HepG2 (cell line): Measurements from ENCODE around the gene P2RY6. TPM values are rescaled to one million over a fixed set of nuclear protein-coding genes. Genes with fewer than 3 reads are reported as not detected.

ENCODE experiments used
- FOXK1 ChIP-seq: sonication (generic); formaldehyde crosslinking; IDR thresholded peaks from 2 replicates; pipeline ENCODE4 v1.4.0; 2020; ENCODE audit warnings: low read depth, missing genetic modification reagents, borderline replicate concordance
- GATAD1 ChIP-seq: IDR thresholded peaks from 2 replicates; pipeline ENCODE4 v1.6.1; 2016; ENCODE audit warnings: missing genetic modification reagents, missing compliant biosample characterization
- HES4 ChIP-seq: sonication (generic); formaldehyde crosslinking; IDR thresholded peaks from 2 replicates; pipeline ENCODE4 v1.9.0; 2021; ENCODE audit warnings: mild to moderate bottlenecking, missing genetic modification reagents, borderline replicate concordance
- HOXA5 ChIP-seq: sonication (generic); formaldehyde crosslinking; IDR thresholded peaks from 2 replicates; pipeline ENCODE4 v1.4.0; 2020; ENCODE audit warnings: missing genetic modification reagents
- IKZF1 ChIP-seq: fragments of 450-650 bp; IDR thresholded peaks from 2 replicates; pipeline ENCODE4 v1.7.1; 2016
- KAT2B ChIP-seq: fragments of 150-350 bp; IDR thresholded peaks from 2 replicates; pipeline ENCODE4 v1.6.1; 2014; ENCODE audit warnings: low read depth, low read length, borderline replicate concordance
- PCBP2 ChIP-seq: fragments of 200-400 bp; formaldehyde crosslinking; optimal IDR thresholded peaks from 2 replicates; pipeline ENCODE3; 2018; ENCODE audit warnings: low read length, low read depth; ENCODE audit not compliant: poor library complexity, severe bottlenecking
- RARA ChIP-seq: IDR thresholded peaks from 2 replicates; pipeline ENCODE4 v1.6.1; 2016; ENCODE audit warnings: missing genetic modification reagents, missing compliant biosample characterization
- SALL1 ChIP-seq: sonication (generic); formaldehyde crosslinking; IDR thresholded peaks from 2 replicates; pipeline ENCODE4 v1.8.0; 2022; ENCODE audit warnings: mild to moderate bottlenecking, missing genetic modification reagents
- SP140L ChIP-seq: sonication (generic); formaldehyde crosslinking; IDR thresholded peaks from 2 replicates; pipeline ENCODE4 v1.4.0; 2020; ENCODE audit warnings: missing genetic modification reagents, borderline replicate concordance
- SP2 ChIP-seq: sonication (generic); formaldehyde crosslinking; IDR thresholded peaks from 2 replicates; pipeline ENCODE4 v1.5.1; 2020; ENCODE audit warnings: mild to moderate bottlenecking, missing genetic modification reagents
- SRF ChIP-seq: IDR thresholded peaks from 2 replicates; pipeline ENCODE4 v1.6.1; 2011; ENCODE audit warnings: mild to moderate bottlenecking, low read depth, low read length, moderate library complexity
- TERF1 ChIP-seq: sonication (generic); formaldehyde crosslinking; IDR thresholded peaks from 2 replicates; pipeline ENCODE4 v1.8.0; 2022; ENCODE audit warnings: mild to moderate bottlenecking, missing genetic modification reagents, moderate library complexity
- TFDP1 ChIP-seq: IDR thresholded peaks from 2 replicates; pipeline ENCODE4 v1.6.1; 2016; ENCODE audit warnings: missing compliant biosample characterization, missing genetic modification reagents, borderline replicate concordance
- U2AF2 ChIP-seq: fragments of 200-400 bp; formaldehyde crosslinking; IDR thresholded peaks from 2 replicates; pipeline ENCODE4 v1.6.1; 2017; ENCODE audit warnings: low read depth, mild to moderate bottlenecking, low read length
- ZFP36 ChIP-seq: fragments of 150-350 bp; IDR thresholded peaks from 2 replicates; pipeline ENCODE4 v1.6.1; 2018; ENCODE audit warnings: borderline replicate concordance, low read length, low read depth; ENCODE audit not compliant: partially characterized antibody
- ZHX2 ChIP-seq, 2 experiments: sonication (generic) in 1 of 2; formaldehyde crosslinking in 1 of 2; IDR thresholded peaks; 2 replicates each; pipeline versions ENCODE4 v1.6.1 to v1.9.0; 2014 to 2022; ENCODE audit warnings: antibody characterized with exemption in 1 of 2, borderline replicate concordance in 1 of 2, inconsistent platforms in 1 of 2, low read depth in 1 of 2, missing genetic modification reagents in 1 of 2
- ZNF180 ChIP-seq: sonication (generic); formaldehyde crosslinking; IDR thresholded peaks from 2 replicates; pipeline ENCODE4 v1.4.0; 2020; ENCODE audit warnings: low read depth, missing genetic modification reagents, borderline replicate concordance
- ZNF333 ChIP-seq: sonication (generic); formaldehyde crosslinking; IDR thresholded peaks from 2 replicates; pipeline ENCODE4 v1.4.0; 2020; ENCODE audit warnings: mild to moderate bottlenecking, missing genetic modification reagents, borderline replicate concordance
- ZNF678 ChIP-seq: sonication (generic); formaldehyde crosslinking; IDR thresholded peaks from 2 replicates; pipeline ENCODE4 v1.4.0; 2020; ENCODE audit warnings: mild to moderate bottlenecking, missing genetic modification reagents
- polyA plus RNA-seq, 8 experiments: library from polyadenylated mRNA; depleted of rRNA in 3 of 8; stranded (reverse) in 7 of 8; unstranded in 1 of 8; fragments of >200 nt; fragmentation: Illumina TruSeq in 4 of 8; extraction: Trizol in 4 of 8; gene quantifications; 2 replicates each; pipeline versions ENCODE4 v1.2.1 to v1.2.3, GENCODE V29; 2011 to 2016; ENCODE audit warnings: low read depth in 4 of 8, missing spikeins in 1 of 8, mixed read lengths in 1 of 8; ENCODE audit not compliant: insufficient read depth in 1 of 8
- total RNA-seq, 5 experiments: library from RNA; depleted of rRNA; stranded (reverse); fragments of >200 nt; fragmentation: Illumina TruSeq; extraction: Trizol; gene quantifications; 2 replicates each; pipeline ENCODE4 v1.2.3, GENCODE V29; 2016; ENCODE audit warnings: low read depth in 1 of 5

The P2RY6 gene
- total and polyA plus RNA-seq, 2 of the 13 experiments (the other 11 are each of a cell fraction or from before 2014, with no cell fraction given), result 0.09 to 0.29 TPM

- TF ChIP-seq ZNF180 (CRISPR knock-in tag), result no peak
- no peak for TF ChIP-seq IKZF1
- TF ChIP-seq ZHX2 (IDR thresholded peaks at IDR 0.05; ENCODE audit: low read depth), result no peak
- 0 out of 2 replicates have a peak, but pooled peaks have one; percentile 32 for TF ChIP-seq ZHX2 (CRISPR knock-in tag; IDR thresholded peaks at IDR 0.05; ENCODE audit: borderline replicate concordance)
- no peak for TF ChIP-seq ZNF333
- no peak for TF ChIP-seq TERF1
- no peak for TF ChIP-seq SRF
- TF ChIP-seq FOXK1 (CRISPR knock-in tag), result no peak
- no peak for TF ChIP-seq RARA
- TF ChIP-seq HOXA5 (CRISPR knock-in tag), result peak; percentile 48; the same call in 1 of the 2 replicates
- no peak for TF ChIP-seq SP2 (CRISPR knock-in tag)
- TF ChIP-seq GATAD1 (CRISPR knock-in tag), result peak; percentile 29; the same call in 1 of the 2 replicates
- TF ChIP-seq U2AF2, result no peak
- no peak for TF ChIP-seq PCBP2
- TF ChIP-seq TFDP1, result peak; percentile 24; the same call in 1 of the 2 replicates
- no peak; the same call in 1 of the 2 replicates for TF ChIP-seq HES4 (CRISPR knock-in tag)
- peak; percentile 29; the same call in 1 of the 2 replicates for TF ChIP-seq SALL1 (CRISPR knock-in tag)
- TF ChIP-seq ZNF678 (CRISPR knock-in tag), result no peak
- no peak for TF ChIP-seq ZFP36
- no peak for TF ChIP-seq KAT2B
- no peak for TF ChIP-seq SP140L
Observed at GRCh38 chr11:73308003-73308960, 36.1 kb downstream of the P2RY6 start, which contains the start of gene ARHGEF17 (continued).
